Limb (tissue), 2 donors: Measurements from ENCODE around the gene SYT9.

Experiments used
- DNase-seq, 2 donors: peaks; one replicate each; pipeline ENCODE4 v3.0.0-alpha.2; 2016; ENCODE audit errors: extremely low spot score in 2 of 2

Gene SYT9

DNA sequence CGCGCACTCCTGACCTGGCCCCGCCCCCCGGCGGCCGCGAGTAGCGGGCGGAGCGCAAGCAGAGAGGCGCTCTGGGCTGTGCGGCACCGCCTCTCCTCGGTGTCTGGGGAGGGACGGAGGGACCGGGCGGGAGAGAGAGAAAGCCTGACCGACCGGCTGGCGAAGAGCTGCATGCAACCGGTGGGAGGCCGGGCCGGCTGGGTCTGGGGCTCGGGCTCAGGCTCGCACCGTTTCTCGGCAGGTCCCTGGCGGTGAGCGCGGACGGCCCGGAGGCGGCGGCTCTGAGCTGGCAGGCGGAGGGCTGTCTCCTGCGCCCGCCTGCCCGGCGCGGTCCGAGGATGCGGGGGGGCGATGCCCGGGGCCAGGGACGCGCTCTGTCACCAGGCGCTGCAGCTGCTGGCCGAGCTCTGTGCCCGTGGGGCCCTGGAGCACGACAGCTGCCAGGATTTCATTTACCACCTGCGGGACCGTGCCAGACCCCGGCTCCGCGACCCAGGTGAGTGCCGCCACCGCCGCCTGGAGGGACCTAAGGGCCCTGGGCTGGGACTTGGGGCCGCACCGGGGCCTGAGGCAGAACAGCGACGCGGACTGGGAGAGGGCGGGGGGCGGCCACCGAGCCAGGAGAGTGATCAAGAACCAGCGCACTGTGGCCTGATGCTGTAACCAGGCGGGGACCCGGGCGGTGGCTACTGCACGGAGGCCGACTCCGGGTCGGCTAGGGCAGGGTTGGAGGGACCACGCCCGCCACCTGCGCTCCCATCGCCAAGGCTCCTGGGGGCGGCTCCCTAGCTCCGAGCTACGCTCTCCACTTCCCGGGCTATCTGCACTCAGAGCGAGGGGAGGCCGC lies at the start of gene SYT9:
SYT9 (plus strand) TSS at position 69 of the 847 bp plus-strand sequence; CDS start at position 352, 283 bp downstream.
- peak; percentile 18 to 71 for DNase-seq

GRCh38 chr11:7202412-7202811 lies 49.3 kb upstream of the SYT9 start:
- DNase-seq, result no peak

- no peak for DNase-seq
Measured at GRCh38 chr11:7204778-7205177, 46.9 kb upstream of the SYT9 start.

GRCh38 chr11:7208391-7208790 lies 43.3 kb upstream of the SYT9 start:
- no peak for DNase-seq

- DNase-seq, result no peak
Measured at GRCh38 chr11:7219491-7219890, 32.2 kb upstream of the SYT9 start.

- no peak for DNase-seq
Measured at GRCh38 chr11:7220636-7221035, 31.1 kb upstream of the SYT9 start.

DNA sequence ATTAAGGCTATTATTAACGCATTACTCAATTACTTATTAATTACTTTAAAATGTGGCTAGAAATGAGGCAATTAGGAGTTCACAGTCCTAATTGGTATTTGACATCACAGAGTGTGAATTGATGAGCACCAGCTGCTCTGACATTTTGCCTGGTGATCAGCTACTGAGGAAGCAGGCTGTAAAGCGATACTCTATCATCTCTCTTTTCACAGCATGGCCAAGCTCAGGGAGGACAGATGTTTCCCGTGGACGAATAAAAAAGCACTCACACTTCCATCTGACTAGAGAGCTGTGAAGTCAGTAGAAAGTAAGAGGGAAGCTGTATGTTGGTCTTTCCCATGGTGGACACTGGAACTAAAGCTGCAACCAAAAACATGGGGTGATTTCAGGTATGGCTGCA lies 29.1 kb upstream of the SYT9 start:
- DNase-seq, result no peak

DNA sequence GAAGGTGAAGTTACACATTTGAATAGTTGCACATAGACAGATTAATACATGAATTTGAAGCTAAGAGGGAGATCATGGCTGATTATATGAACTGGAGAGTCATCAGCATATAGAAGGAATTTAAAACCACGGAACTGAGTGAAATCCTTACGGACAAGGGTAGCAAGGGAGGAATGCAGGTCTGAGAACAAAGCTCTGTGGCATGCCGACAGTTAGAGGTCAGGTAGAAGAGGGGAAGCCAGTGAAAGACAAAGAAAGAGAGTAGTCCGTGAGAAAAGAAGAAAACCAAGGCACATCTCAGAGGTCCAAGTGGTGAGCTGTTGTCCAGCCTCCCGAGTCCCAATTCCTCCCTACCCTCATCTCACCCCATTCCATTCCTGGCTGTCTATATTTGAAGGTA lies 11.8 kb upstream of the SYT9 start:
- no peak for DNase-seq

GRCh38 chr11:7245341-7245740 lies 6.4 kb upstream of the SYT9 start:
- DNase-seq, result no peak

- DNase-seq, result no peak
Measured at GRCh38 chr11:7246179-7246578, 5.5 kb upstream of the SYT9 start.

- DNase-seq, result no peak
Measured at GRCh38 chr11:7250166-7250565, 1.5 kb upstream of the SYT9 start.

DNA sequence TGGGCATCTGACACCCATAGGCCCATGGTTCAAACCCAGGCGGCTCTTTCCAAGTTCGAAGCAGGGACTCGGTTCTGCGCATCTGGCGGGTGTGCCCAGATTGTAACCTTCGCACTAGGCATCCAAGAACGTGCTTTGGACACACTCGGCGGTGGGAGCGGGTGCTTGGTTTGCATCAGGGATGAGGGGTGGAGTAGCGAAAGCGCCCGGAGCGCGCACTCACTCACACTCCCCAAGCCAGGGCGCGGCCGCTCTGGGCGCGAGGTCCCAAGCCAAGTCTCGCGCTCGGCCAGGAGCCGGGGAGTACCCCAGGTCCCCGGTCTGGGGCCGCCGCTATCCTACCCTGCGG lies 243 bp upstream of the SYT9 start:
- peak in 1 of 2 donors; percentile 3 for DNase-seq

DNA sequence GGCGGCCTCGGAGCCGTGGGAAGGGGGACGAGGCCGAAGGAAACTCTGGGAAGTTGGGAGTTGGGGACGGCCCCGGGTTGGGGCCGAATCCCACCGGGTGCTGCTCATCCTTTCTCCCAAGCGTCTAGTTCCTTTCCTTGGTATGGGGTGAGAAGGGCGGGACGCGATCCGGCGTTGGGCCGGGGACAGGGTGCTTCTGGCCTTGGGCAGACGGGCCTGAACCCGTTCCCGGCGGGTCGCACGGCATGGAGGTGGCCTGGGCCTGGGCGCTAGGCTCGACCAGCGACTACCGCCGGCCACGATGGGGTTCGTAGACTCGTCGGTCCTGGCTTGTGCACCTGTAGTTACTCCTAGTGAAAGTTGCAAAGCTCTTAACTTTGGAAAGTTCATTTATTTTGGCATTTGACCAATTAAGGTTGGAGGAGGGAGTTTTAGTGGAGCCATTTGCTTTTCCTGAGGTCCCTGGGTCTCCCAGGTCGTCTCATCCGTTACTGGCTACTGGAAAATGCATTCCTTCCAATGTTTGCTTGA lies 1.0 kb downstream of the SYT9 start:
- no peak for DNase-seq

- DNase-seq, result no peak
Measured at GRCh38 chr11:7253800-7254199, 2.1 kb downstream of the SYT9 start.

DNA sequence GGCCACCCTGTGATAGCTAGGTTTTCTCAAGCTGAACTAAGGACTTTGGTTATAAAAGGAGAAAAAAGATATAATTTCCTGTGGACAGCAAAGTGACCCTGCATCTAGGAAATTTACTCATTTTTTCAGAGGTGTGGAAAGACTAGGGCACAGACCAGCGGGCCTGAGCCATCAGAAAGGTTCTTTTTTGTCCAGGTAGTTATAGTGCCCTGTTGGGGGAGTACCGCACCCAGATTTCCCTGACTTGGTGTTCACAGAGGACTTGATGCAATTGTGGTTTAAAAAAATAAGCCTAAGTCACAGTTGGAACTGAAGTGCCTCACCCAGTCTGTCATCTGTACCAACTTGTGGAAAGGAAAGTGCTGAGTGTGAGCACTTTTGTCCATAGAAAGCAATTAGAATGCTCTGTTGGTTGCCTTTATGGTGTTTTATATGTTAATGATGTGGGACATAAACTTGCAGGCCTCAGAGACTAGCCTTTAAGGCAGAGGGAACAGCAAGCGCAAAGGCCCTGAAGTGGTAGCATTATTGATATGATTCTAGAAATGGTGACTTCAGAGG lies 3.1 kb downstream of the SYT9 start:
- no peak for DNase-seq

DNA sequence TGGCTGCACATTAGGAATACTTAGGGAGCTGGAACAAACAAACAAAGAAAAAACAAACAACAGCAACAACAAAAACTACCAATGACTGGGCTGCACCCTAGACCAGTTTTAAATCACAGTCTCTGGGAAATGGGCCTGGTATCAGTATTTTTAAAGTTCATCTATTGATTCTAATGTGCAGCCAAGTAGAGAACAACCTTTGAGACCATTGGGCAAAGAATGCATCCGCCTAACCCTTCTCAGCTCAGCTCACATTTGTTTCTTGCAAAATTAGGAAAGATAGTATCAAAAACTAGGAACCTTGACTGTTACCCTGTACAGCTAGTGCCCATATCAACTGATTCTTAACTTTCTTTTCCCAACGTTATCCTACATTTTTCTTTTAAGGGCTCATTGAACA lies 5.2 kb downstream of the SYT9 start:
- no peak for DNase-seq

DNA sequence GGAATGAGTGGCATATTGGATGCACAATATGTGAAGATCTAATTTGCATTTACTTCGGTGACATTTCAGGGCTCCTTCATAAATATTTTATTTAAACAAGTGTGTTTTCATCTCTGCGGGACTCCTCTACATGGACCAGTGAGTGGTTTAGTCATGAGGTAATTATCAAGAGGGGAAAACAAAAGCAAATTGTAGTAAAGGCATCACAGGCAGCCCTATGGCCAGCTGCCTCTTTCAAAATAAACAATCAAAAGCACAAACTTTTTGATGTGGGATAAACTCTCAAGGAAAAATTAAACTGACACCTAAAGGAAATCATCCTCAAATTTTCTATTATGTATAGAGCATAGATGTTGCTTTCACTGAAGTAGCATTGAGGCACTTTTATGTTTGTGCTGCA lies 6.0 kb downstream of the SYT9 start:
- no peak for DNase-seq

DNA sequence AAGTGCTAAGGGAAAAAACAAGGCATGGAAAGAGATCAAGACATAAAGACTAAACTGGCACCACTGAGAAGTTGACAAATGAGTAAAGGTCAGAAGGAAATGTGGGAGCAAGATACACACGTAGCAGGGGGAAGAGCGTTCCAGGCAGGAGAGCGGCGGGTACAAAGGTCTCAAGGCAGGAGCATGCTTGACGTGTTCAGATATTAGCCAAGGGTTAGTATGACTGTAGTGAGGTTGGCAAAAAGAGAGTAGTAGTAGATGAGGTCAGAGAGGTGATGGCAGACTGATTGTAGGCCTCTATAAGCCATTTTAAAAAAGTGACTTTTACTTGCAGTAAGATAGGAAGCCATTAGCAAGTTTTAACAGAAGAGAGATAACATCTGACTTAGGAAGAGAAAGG lies 9.9 kb downstream of the SYT9 start:
- DNase-seq, result no peak

DNA sequence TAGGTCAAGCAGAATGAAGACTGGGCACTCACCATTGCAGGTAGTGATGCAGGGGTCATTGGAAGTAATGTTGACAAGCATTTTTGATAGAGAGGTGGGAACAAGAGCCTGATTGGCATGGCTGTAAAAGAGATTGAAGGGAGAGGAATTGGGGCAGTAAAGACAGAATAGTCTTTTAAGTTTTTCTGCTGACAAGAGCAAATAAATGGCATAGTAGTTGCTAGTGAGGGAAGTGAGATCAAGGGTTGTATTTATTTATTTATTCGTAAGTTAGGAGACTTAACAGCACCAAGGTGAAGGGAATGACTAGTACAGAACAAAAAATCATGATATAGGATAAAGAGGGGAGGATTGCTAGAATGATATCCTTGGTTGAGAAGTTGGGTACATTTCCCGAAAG lies 11.0 kb downstream of the SYT9 start:
- DNase-seq, result no peak

- DNase-seq, result no peak
Measured at GRCh38 chr11:7263842-7264241, 12.1 kb downstream of the SYT9 start.

- DNase-seq, result no peak
Measured at GRCh38 chr11:7268758-7269157, 17.1 kb downstream of the SYT9 start.

GRCh38 chr11:7270233-7270865 lies 18.6 kb downstream of the SYT9 start:
- no peak for DNase-seq

DNA sequence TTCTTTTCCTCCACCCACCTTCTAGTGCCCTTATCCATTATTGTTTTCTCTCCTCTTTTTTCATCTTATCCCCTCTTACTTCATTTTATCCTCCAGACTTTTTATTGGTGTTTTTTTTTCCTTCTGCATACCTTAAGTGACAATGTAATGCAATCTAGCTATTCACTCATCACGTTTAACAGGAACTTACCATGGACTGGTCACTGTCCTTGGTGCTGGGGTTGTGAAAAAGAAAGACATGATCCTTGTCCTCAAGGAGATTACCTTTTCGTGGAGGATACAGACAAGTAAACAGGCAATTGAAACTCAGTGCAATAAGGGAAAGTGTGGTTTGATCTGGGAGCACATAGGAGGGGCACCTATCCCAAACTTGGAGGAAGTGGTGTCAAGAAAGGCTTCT lies 20.7 kb downstream of the SYT9 start:
- no peak for DNase-seq
